HepG2 (cell line): Measurements from ENCODE around the gene MYOCOS. TPM values are rescaled to one million over a fixed set of nuclear protein-coding genes. Genes with fewer than 3 reads are reported as not detected.

Experiments
- HES4 ChIP-seq: sonication (generic); formaldehyde crosslinking; IDR thresholded peaks from 2 replicates; pipeline ENCODE4 v1.9.0; 2021; ENCODE audit warnings: mild to moderate bottlenecking, missing genetic modification reagents, borderline replicate concordance
- MTA1 ChIP-seq: sonication (generic); formaldehyde crosslinking; IDR thresholded peaks from 2 replicates; pipeline ENCODE4 v1.4.0; 2020; ENCODE audit warnings: missing genetic modification reagents, mild to moderate bottlenecking, borderline replicate concordance
- SOX13 ChIP-seq, 3 experiments: fragments of 450-650 bp in 1 of 3; sonication (generic) in 1 of 3; formaldehyde crosslinking in 1 of 3; IDR thresholded peaks in 2 of 3; conservative IDR thresholded peaks in 1 of 3; 2 replicates each; pipeline versions ENCODE4 v1.5.0 to v1.6.1; 2016 to 2020; ENCODE audit warnings: antibody characterized with exemption in 1 of 3, mild to moderate bottlenecking in 1 of 3, missing compliant biosample characterization in 1 of 3, missing genetic modification reagents in 1 of 3, moderate library complexity in 1 of 3
- ZBTB21 ChIP-seq: sonication (generic); formaldehyde crosslinking; IDR thresholded peaks from 2 replicates; pipeline ENCODE4 v1.4.0; 2020; ENCODE audit warnings: missing genetic modification reagents
- ZNF441 ChIP-seq: sonication (generic); formaldehyde crosslinking; IDR thresholded peaks from 2 replicates; pipeline ENCODE4 v1.7.0; 2021; ENCODE audit warnings: missing genetic modification reagents, borderline replicate concordance
- polyA plus RNA-seq, 8 experiments: library from polyadenylated mRNA; depleted of rRNA in 3 of 8; stranded (reverse) in 7 of 8; unstranded in 1 of 8; fragments of >200 nt; fragmentation: Illumina TruSeq in 4 of 8; extraction: Trizol in 4 of 8; gene quantifications; 2 replicates each; pipeline versions ENCODE4 v1.2.1 to v1.2.3, GENCODE V29; 2011 to 2016; ENCODE audit warnings: low read depth in 4 of 8, missing spikeins in 1 of 8, mixed read lengths in 1 of 8; ENCODE audit not compliant: insufficient read depth in 1 of 8
- total RNA-seq, 5 experiments: library from RNA; depleted of rRNA; stranded (reverse); fragments of >200 nt; fragmentation: Illumina TruSeq; extraction: Trizol; gene quantifications; 2 replicates each; pipeline ENCODE4 v1.2.3, GENCODE V29; 2016; ENCODE audit warnings: low read depth in 1 of 5
- TF ChIP-seq, protein P1 (sequence below): sonication (generic); formaldehyde crosslinking; IDR thresholded peaks from 2 replicates; pipeline ENCODE4 v1.5.1; 2020; ENCODE audit warnings: mild to moderate bottlenecking, missing genetic modification reagents, moderate library complexity
- TF ChIP-seq, protein P2 (sequence below): IDR thresholded peaks from 2 replicates; pipeline ENCODE4 v1.6.1; 2018; ENCODE audit warnings: missing genetic modification reagents, mild to moderate bottlenecking, missing compliant biosample characterization

The MYOCOS gene
- total and polyA plus RNA-seq, 2 of the 13 experiments (the other 11 are each of a cell fraction or from before 2014, with no cell fraction given), result not detected

DNA sequence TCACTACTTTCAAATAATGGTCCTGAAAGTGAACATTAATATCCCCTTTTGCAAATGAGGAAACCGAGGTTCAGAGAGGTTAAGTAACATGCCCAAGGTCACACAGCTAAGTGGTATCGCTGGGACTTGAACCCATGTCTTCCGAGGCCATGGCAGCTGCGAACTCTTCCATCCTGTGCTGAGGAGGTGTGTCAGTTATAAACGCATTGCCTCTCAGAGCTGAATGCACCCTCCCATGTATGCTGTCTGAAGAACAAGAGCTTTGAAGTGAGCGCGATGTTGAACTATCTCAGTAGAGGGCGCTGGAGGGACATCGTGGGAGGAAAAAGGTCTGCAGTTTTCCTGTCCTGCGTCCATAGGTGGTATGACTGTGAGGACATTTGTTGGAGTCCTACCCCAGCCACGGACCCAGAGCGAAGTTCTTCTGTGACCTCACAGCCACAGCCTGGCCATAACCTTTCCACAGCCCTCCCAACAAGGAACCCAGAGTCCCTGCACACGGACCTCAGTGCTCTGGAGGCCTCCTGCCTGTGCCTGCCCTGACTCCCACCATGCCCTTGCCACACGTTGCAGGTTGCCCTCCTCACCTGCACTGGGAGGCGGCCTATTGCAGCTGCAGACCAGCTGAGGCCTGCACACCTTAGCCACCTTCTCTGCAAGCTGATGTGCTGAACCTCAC is 22.9 kb downstream of the MYOCOS start (continued):
- TF ChIP-seq, protein P1, sequence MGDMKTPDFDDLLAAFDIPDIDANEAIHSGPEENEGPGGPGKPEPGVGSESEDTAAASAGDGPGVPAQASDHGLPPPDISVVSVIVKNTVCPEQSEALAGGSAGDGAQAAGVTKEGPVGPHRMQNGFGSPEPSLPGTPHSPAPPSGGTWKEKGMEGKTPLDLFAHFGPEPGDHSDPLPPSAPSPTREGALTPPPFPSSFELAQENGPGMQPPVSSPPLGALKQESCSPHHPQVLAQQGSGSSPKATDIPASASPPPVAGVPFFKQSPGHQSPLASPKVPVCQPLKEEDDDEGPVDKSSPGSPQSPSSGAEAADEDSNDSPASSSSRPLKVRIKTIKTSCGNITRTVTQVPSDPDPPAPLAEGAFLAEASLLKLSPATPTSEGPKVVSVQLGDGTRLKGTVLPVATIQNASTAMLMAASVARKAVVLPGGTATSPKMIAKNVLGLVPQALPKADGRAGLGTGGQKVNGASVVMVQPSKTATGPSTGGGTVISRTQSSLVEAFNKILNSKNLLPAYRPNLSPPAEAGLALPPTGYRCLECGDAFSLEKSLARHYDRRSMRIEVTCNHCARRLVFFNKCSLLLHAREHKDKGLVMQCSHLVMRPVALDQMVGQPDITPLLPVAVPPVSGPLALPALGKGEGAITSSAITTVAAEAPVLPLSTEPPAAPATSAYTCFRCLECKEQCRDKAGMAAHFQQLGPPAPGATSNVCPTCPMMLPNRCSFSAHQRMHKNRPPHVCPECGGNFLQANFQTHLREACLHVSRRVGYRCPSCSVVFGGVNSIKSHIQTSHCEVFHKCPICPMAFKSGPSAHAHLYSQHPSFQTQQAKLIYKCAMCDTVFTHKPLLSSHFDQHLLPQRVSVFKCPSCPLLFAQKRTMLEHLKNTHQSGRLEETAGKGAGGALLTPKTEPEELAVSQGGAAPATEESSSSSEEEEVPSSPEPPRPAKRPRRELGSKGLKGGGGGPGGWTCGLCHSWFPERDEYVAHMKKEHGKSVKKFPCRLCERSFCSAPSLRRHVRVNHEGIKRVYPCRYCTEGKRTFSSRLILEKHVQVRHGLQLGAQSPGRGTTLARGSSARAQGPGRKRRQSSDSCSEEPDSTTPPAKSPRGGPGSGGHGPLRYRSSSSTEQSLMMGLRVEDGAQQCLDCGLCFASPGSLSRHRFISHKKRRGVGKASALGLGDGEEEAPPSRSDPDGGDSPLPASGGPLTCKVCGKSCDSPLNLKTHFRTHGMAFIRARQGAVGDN, result peak; percentile 79
- no peak for TF ChIP-seq SOX13 (IDR thresholded peaks at IDR 0.05)
- TF ChIP-seq SOX13 (CRISPR knock-in tag; conservative IDR thresholded peaks at IDR 0.05 in 1 of 2, IDR thresholded peaks at IDR 0.05 in 1 of 2), result no peak
- TF ChIP-seq ZNF441 (CRISPR knock-in tag), result 0 out of 2 replicates have a peak, but pooled peaks have one; percentile 23
- TF ChIP-seq, protein P2, sequence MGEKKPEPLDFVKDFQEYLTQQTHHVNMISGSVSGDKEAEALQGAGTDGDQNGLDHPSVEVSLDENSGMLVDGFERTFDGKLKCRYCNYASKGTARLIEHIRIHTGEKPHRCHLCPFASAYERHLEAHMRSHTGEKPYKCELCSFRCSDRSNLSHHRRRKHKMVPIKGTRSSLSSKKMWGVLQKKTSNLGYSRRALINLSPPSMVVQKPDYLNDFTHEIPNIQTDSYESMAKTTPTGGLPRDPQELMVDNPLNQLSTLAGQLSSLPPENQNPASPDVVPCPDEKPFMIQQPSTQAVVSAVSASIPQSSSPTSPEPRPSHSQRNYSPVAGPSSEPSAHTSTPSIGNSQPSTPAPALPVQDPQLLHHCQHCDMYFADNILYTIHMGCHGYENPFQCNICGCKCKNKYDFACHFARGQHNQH, result peak; percentile 31; the same call in 1 of the 2 replicates
- TF ChIP-seq ZBTB21 (CRISPR knock-in tag), result peak; percentile 63; the same call in 1 of the 2 replicates
- TF ChIP-seq MTA1, result peak; percentile 47; the same call in 1 of the 2 replicates
- 0 out of 2 replicates have a peak, but pooled peaks have one; percentile 32 for TF ChIP-seq HES4 (CRISPR knock-in tag)
